HG03457 (cell line): ENCODE results near the gene CEP112.

Experiments used
- ATAC-seq: cut with Tn5 transposase; IDR thresholded peaks from one replicate; pipeline ENCODE4 v1.9.1; 2021; ENCODE audit warnings: moderate number of reproducible peaks; ENCODE audit not compliant: unreplicated experiment

Gene CEP112

GRCh38 chr17:65664266-65664665 is 527.7 kb downstream of the CEP112 start:
- ATAC-seq = no peak

DNA sequence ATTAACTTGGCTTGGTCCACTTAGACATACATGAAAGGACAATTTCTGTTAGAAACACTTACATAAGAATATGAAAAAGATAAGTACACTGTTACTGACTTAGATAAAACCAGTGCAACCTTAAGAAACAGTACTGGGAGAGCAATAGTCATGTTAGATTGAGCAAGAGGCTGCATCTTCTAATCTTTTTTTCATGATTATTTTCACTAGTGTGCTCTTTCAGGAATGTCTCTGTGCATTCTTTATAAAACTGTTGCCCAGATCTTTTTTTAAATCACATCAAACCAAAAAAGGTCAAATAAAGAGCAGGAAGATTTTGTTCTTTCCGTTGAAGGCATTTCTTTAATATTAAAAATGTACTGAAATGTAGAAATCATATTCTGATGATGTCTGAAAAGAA is 529.7 kb downstream of the CEP112 start:
- no peak for ATAC-seq

DNA sequence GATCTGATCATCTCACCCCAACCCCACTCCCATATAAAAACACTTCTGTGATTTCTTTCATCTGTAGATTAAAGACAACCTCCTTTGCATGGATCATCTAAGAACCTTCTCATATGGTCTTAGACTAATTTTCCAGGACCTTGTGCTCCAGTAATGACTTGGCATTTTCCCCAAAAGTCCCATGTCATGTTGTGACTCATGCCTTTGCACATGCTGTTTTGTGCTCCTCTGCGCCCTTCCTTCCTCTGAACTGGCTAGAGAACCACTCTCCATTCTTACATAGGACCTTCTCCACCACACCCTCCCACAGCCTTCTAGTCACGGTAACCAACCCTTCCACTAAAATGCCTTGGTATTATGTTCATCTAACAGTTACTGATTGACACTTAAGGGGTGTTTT is 531.0 kb downstream of the CEP112 start:
- no peak for ATAC-seq

- ATAC-seq = no peak
These were observed 531.9 kb downstream of the CEP112 start for GRCh38 chr17:65660078-65660477.

- ATAC-seq = no peak
These were observed 532.4 kb downstream of the CEP112 start for GRCh38 chr17:65659512-65659911.

- ATAC-seq = no peak
These were observed 534.6 kb downstream of the CEP112 start for GRCh38 chr17:65657251-65657828.

- no peak for ATAC-seq
These were observed 535.3 kb downstream of the CEP112 start for GRCh38 chr17:65656390-65657250.

DNA sequence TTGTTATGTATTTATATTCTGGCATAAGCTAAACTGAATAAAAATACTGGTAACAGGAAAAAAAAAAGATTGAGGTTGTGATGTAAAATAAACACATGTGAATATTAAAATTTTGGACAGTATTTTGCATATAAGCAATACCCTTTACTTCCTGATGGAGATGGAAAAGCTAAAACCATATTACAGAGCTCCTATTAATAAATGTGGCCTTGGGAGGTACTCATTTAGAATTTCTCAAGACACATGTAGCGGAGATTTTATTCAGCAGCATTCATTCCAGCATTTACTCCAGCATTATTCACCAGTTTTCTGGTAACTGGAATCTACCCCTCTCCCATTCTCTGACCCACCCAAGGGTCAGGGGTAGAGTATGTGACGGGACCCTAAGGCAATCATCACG is 536.2 kb downstream of the CEP112 start:
- ATAC-seq = no peak

DNA sequence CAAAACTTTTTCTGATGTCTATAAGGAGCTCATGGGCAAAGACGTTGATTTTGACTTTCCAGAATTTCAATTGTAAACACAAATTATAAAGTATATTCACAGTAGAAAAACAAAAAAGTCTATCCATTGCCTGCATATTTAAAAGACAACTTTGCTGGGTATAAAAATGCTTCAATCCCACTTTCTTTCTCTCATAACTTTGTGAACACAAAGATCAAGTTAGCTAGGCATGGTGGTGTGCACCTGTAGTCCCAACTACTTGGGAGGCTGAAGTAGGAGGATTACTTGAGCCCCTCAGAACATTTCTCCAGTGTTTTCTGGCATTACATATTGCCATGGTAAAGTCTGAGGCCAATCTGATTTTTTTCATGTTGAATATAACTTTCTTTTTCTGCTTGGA is 547.4 kb downstream of the CEP112 start:
- ATAC-seq = no peak

- no peak for ATAC-seq
These were observed 553.5 kb downstream of the CEP112 start for GRCh38 chr17:65638221-65638975.

DNA sequence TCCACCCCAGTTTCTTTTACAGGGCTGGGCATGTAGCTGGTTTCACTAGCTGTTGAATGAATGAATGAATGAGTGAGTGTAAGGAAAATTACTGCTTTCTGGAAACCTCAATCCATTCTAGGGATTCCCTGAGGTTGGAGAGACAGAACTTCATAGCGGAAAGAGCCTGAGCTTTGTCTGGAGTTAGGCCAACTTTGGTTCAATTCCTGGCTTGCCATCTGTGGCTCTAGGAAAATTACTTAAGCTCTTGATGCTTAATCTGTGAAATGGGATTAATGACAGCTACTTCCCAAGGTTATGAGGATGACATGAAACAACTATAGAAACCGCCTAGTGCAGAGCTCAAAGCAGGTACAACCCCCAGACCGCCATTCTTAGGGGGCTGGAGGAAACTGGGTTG is 554.1 kb downstream of the CEP112 start:
- no peak for ATAC-seq

DNA sequence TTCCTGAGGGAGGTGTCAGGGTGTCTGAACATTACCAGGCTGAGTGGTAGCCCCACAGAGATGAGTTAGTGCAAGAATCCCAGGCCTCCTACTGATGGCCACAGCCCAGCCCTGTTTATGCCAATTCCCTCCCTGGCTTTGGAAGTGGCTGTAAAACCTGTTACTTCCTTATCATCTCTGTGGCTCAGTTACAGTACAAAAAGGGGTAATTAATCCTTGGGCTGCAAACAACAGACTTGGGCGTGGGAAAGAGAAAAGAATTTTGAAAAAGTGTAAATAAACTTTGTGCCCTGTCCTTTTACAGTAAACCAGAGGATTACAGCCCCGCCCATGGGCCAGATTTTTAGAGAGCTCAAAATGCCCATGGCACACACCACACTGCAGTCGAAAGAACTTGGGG is 557.4 kb downstream of the CEP112 start:
- ATAC-seq = no peak

DNA sequence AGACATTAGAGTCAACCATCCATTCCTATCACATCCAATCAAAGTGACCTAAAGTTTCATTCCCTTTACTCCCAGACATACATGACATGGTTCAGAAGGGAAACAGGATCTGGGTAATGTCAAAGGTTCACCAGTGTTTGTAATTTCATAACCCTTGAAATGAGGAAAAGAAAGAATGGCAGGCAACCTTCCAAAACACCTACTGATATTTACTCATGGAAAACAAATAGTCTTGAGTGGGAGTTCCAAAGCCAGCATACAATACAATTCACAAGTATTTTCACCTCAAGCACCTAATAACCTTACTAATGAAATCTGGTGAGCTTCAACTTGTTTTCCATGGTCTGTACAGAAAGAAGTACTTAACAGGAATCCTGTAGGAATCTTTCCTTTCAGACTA is 557.9 kb downstream of the CEP112 start:
- no peak for ATAC-seq

DNA sequence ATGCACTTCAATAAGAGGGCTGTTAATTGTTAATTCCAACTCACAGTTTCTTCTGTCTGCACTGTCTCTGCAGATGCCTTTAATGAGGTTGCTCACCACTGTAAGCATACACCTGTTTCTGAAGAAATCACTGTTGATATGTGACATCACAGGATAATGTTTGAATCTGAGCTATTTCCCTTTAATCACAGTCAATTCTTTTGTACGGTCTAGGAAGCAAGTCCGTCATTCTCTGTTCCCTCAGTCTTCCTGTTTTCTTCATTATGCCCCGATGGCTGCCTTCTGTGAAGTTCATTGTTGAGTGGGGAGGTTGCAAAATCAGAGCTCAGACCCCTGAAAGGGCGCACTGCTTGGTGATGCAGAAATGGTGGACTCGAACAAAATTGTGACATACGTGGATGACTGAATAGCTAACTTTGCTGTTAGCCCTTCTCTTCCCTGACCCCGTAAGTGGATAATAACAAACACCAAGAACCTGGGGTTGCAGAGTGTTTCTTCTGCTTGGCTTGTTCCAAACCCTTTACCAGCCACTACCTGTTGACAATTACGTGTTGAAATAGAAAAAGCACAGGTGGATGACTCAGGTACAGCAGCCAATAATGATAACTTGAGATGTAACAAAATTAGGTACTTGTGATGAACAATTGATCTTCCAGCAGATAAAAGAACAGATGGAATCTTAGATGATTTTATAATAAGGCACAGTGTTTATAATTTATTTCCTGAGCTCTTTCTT is 558.6 kb downstream of the CEP112 start:
- ATAC-seq = no peak

DNA sequence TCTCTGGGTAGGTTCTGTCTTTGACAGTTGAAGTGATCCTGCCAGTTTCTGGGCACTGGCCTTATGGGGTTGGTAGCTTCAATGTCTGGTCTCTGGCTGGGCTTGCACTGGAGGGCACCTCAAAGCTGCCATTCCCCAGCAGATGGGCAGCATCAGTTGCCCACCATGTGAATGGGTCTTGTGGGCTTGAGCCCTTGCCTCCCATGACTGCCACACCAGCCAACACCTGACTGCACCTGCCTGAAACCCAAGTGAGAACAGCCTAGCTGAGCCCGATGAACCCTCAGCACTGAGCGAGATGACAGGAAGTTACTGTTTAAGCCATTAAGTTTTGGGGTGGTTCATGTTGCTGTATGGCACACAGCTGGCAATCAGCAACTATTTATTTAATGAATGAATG is 561.4 kb downstream of the CEP112 start:
- ATAC-seq = no peak

- no peak for ATAC-seq
These were observed 562.7 kb downstream of the CEP112 start for GRCh38 chr17:65629234-65629690.

DNA sequence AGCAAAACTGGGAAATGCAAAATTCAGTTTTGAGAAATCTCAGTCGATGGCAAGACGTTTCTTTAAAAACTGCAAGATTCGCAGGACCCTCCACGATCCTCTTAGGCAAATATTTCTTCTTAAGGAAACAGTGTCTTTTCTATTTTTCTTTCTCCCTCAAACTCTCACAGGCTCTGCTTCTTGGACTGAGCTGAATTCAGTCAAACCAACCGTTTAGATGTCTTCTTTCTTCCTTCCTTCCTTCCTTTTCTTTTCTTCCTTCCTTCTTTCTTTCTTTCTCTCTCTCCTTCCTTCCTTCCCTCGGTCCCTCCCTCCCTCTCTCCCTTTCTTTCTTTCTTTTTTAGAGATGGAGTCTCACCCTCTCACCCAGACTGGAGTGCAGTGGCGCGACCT is 563.3 kb downstream of the CEP112 start:
- no peak for ATAC-seq

GRCh38 chr17:65627891-65628643 is 563.9 kb downstream of the CEP112 start:
- ATAC-seq = no peak

DNA sequence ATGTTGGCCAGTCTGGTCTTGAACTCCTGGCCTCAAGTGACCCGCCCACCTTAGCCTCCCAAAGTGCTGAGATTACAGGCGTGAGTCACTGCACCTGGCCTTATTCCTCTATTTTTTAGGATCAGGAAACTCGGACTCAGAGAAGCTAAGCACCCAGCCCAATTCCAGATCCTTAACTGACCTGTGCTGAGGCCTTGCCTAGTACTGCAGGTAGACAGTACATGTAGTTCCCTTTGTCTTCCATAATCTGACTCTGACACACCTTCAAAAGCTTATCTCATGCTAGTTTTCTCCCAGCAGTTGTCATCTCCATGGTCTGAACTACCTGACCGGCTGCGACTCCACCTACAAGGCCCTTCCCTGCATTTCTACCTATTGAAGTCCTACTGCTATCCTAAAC is 564.8 kb downstream of the CEP112 start:
- ATAC-seq = no peak

DNA sequence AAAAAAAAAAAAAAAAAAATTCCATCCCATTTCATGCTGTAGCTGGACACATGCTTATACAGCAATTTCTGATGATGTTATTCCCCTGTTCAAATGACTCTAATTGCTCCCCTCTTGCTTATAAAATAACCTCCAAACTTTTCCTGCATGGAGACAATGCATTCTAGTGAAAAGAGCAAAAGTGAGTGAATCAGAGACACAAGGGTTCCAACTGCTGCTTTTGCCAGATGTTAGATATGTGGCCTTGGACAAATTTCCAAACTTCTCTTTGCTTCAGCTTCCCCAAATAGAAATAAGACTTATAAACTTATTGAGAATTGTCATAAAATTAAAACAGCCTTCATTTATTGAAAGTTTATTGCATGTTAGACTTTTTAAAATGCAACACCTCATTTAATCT is 565.5 kb downstream of the CEP112 start:
- no peak for ATAC-seq
